HFF-Myc (cell line): ENCODE results near the gene ZNF385B.

ENCODE experiments used
- DNase-seq: peaks from one replicate; pipeline ENCODE4 v3.0.0-alpha.2; 2011; ENCODE audit warnings: low read depth; ENCODE audit errors: extremely low read depth
- H3K4me3 ChIP-seq: replicated peaks from 2 replicates; pipeline ENCODE4 v1.5.1; 2011; ENCODE audit warnings: low read depth, mild to moderate bottlenecking, control low read depth, low read length
- CTCF ChIP-seq: IDR thresholded peaks from 2 replicates; pipeline ENCODE4 v1.5.1; 2012; ENCODE audit warnings: mild to moderate bottlenecking, low read depth, low read length, control low read depth; ENCODE audit errors: missing control alignments

ZNF385B gene

GRCh38 chr2:179861416-179862067 lies at the start of gene ZNF385B:
Gene ZNF385B, minus strand, starts transcription at chr2:179861612.
- no peak for DNase-seq
- TF ChIP-seq CTCF, result no peak
- H3K4me3 ChIP-seq, result peak within 1 kb of the TSS; percentile 21

DNA sequence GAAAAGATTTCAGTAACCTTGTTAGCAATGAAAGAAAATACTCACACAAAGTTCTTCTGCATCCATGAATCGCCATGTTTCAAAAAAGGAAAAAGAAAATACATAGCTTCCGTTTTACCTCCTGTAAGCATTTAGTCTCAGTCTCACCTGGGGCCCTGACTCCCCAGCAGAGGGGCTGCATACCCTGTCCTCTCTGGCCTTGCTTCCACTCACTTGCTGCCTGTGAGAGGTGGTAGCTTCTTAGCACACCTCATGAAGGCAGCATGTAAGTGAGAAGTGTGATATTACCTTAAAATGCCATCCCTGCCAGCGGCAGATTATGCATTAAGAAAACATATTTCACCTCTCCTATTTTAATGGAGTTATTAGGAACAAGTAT lies 49.3 kb upstream of the ZNF385B start:
- DNase-seq, result no peak
- no peak for TF ChIP-seq CTCF
- no peak overlapping the region for H3K4me3 ChIP-seq

- DNase-seq, result no peak
- H3K4me3 ChIP-seq, result no peak overlapping the region
- no peak for TF ChIP-seq CTCF
Observed at GRCh38 chr2:179909845-179910734, 48.7 kb upstream of the ZNF385B start.

DNA sequence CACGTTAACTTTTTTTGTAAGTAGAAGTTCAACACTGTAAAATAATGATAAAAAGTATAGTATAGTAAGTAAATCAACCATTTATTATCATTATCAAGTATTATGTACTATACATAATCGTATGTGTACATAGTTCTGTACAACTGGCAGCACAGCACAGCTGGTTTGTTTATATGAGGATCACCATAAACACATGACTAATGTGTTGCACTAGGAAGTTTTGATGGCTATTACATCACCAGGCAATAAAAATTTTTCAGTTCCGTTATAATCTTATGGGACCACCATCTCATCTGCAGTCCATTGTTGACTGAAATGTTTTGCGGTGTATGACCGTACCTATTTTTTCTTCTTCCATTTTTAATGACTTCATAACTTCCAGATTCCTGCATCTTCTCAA lies 39.2 kb upstream of the ZNF385B start:
- TF ChIP-seq CTCF, result no peak
- DNase-seq, result peak; percentile 12
- H3K4me3 ChIP-seq, result no peak overlapping the region

GRCh38 chr2:179899666-179900065 lies 38.3 kb upstream of the ZNF385B start:
- DNase-seq, result no peak
- TF ChIP-seq CTCF, result no peak
- no peak overlapping the region for H3K4me3 ChIP-seq

GRCh38 chr2:179898873-179899272 lies 37.5 kb upstream of the ZNF385B start:
- peak; percentile 14 for DNase-seq
- H3K4me3 ChIP-seq, result no peak overlapping the region
- peak; percentile 52 for TF ChIP-seq CTCF
